Panc1 (cell line): ENCODE measurements around the gene CARHSP1.

Experiments used
- CTCF ChIP-seq: fragments of 450-650 bp; IDR thresholded peaks from 2 replicates; pipeline ENCODE4 v1.5.1; 2017; ENCODE audit warnings: mild to moderate bottlenecking
- REST ChIP-seq, 2 experiments: IDR thresholded peaks; 2 replicates each; pipeline ENCODE4 v1.6.1; 2011 to 2012; ENCODE audit warnings: low read depth in 2 of 2, control low read depth in 1 of 2, low read length in 1 of 2, mild to moderate bottlenecking in 1 of 2, moderate library complexity in 1 of 2; ENCODE audit not compliant: insufficient read depth in 1 of 2

- TF ChIP-seq CTCF: no peak
- TF ChIP-seq REST (IDR thresholded peaks at IDR 0.05; ENCODE audit: insufficient read depth in 1 of 2, low read depth in 2 of 2, low read length in 1 of 2): no peak
Observed at GRCh38 chr16:8850279-8850885, 18.4 kb downstream of the CARHSP1 start.
